Natural killer cell (primary cell): ENCODE data around the gene TRAFD1. TPM values are rescaled to one million over a fixed set of nuclear protein-coding genes. Genes with fewer than 3 reads are reported as not detected.

Experiments used
- ATAC-seq, 3 donors: fragments of 150-1000 bp in 2 of 3; fragments of 200-7000 bp in 1 of 3; cut with Tn5 transposase; 1 replicate in 1 of 3; 2 replicates in 2 of 3; pipeline ENCODE4 v1.10.0; 2021; ENCODE audit warnings: mild to moderate bottlenecking in 2 of 3, moderate library complexity in 2 of 3
- DNase-seq, 2 donors: peaks; one replicate each; pipeline versions ENCODE4 v3.0.0 to v3.0.0-alpha.2; 2013 to 2021; ENCODE audit warnings: mixed read lengths in 1 of 2
- H3K27ac ChIP-seq: one replicate; pipeline ENCODE4 v1.5.1; 2013; ENCODE audit warnings: mild to moderate bottlenecking, low read length
- H3K27me3 ChIP-seq: one replicate; pipeline ENCODE4 v1.6.1; 2013; ENCODE audit warnings: low read length; ENCODE audit not compliant: control insufficient read depth, insufficient read depth
- H3K36me3 ChIP-seq: one replicate; pipeline ENCODE4 v1.6.1; 2013; ENCODE audit warnings: low read length; ENCODE audit not compliant: control insufficient read depth, insufficient read depth
- H3K4me1 ChIP-seq: one replicate; pipeline ENCODE4 v1.6.1; 2013; ENCODE audit warnings: low read length; ENCODE audit not compliant: control insufficient read depth, insufficient read depth
- H3K4me3 ChIP-seq: one replicate; pipeline ENCODE4 v1.5.1; 2013; ENCODE audit warnings: low read length
- H3K9me3 ChIP-seq: one replicate; pipeline ENCODE4 v1.6.1; 2013; ENCODE audit warnings: low read length; ENCODE audit not compliant: control insufficient read depth, insufficient read depth
- H3K27ac Mint-ChIP-seq, 2 donors: one replicate each; pipeline ENCODE4 v1.8.0; 2022; ENCODE audit warnings: mild to moderate bottlenecking in 2 of 2, mixed read lengths in 2 of 2, moderate library complexity in 1 of 2
- H3K27me3 Mint-ChIP-seq, 2 donors: one replicate each; pipeline ENCODE4 v1.8.0; 2022; ENCODE audit warnings: low read depth in 2 of 2, mixed read lengths in 2 of 2
- H3K36me3 Mint-ChIP-seq: one replicate; pipeline ENCODE4 v1.8.0; 2022; ENCODE audit warnings: mixed read lengths
- H3K4me1 Mint-ChIP-seq, 2 donors: one replicate each; pipeline ENCODE4 v1.8.0; 2022; ENCODE audit warnings: mixed read lengths in 2 of 2
- H3K4me3 Mint-ChIP-seq: one replicate; pipeline ENCODE4 v1.8.0; 2022; ENCODE audit warnings: mild to moderate bottlenecking, moderate library complexity, mixed read lengths
- H3K9me3 Mint-ChIP-seq, 2 donors: one replicate each; pipeline ENCODE4 v1.8.0; 2022; ENCODE audit warnings: mixed read lengths in 2 of 2
- CTCF ChIP-seq: fragments of 200-600 bp; IDR thresholded peaks from one replicate; pipeline ENCODE4 v1.8.0; 2022; ENCODE audit warnings: antibody characterized with exemption
- WGBS: methylation state at CpG from one replicate; pipeline ENCODE4 v1.1.7; 2013; ENCODE audit warnings: missing lambda C conversion rate; ENCODE audit not compliant: insufficient coverage; 5-methylcytosine and 5-hydroxymethylcytosine counted together
- intact Hi-C: fragments of 100-400 bp; cut with micrococcal nuclease; formaldehyde crosslinking; loops from one replicate; pipeline ENCODE4 v1.14.2; 2022
- total RNA-seq, 4 donors: library from RNA; stranded (reverse); fragments of 120-200 nt in 1 of 4; gene quantifications; one replicate each; pipeline versions ENCODE4 v1.2.3 to v1.2.4, GENCODE V29; 2013 to 2022

The TRAFD1 gene
- total RNA-seq = 10 to 100 TPM; 35.8 to 45.3 (median 45.2) TPM
- total RNA-seq (2013) = 60.1 TPM

GRCh38 chr12:112125250-112125999 lies at the start of gene TRAFD1:
Gene TRAFD1 (plus strand): TSS chr12:112125560. CDS start chr12:112130523, 4,963 bp downstream.
- WGBS = under 1% methylated on average over 63 of the region's 63 CpGs
- Mint-ChIP-seq H3K27ac (peak within 1 kb of the TSS; percentile 89 to 96), H3K9me3 (no peaks in the 10 kb centered on the region), H3K36me3 (no peaks in the 10 kb centered on the region), H3K4me1 (peaks cover 18 to 28% of the 10 kb centered on the region in 2 donors), H3K27me3 (peaks cover 4 to 7% of the 10 kb centered on the region in 2 donors), H3K4me3 (peak within 1 kb of the TSS; percentile 90)
- Histone ChIP-seq H3K36me3 (no peaks in the 10 kb centered on the region), H3K4me3 (peak within 1 kb of the TSS; percentile 95), H3K4me1 (peaks cover 37% of the 10 kb centered on the region), H3K27me3 (no peaks in the 10 kb centered on the region), H3K9me3 (no peaks in the 10 kb centered on the region), H3K27ac (peak within 1 kb of the TSS; percentile 92)
- DNase-seq (peak; percentile 98 to 99), ATAC-seq (peak; percentile 97 to 100 (median 98))
- no peak for TF ChIP-seq CTCF
- intact Hi-C loops = loop anchor here (1.0 to 10.0 kb wide), 3 partner anchors 17 to 181 kb away; partner anchors contain the start of genes ERP29, NAA25 and TMEM116

GRCh38 chr12:112087055-112087850 lies 38.1 kb upstream of the TRAFD1 start:
- H3K4me3 Mint-ChIP-seq = no peak overlapping the region
- intact Hi-C loops = no loop called here
- no peak for TF ChIP-seq CTCF
- Histone ChIP-seq H3K4me1 (no peaks in the 10 kb centered on the region), H3K36me3 (peaks cover 39% of the 10 kb centered on the region), H3K9me3 (no peaks in the 10 kb centered on the region), H3K27me3 (no peaks in the 10 kb centered on the region), H3K4me3 (no peak overlapping the region), H3K27ac (no peak overlapping the region)
- WGBS = no CpG with 5 or more reads among the region's 2 CpGs
- no peak for DNase-seq
- no peak for ATAC-seq
- H3K4me1 Mint-ChIP-seq = peaks cover 0 to 5% of the 10 kb centered on the region in 2 donors
- peak overlapping the region; percentile 14 to 33 for H3K27ac Mint-ChIP-seq
- no peaks in the 10 kb centered on the region for H3K27me3 Mint-ChIP-seq
- H3K9me3 Mint-ChIP-seq = no peaks in the 10 kb centered on the region
- peaks cover 5% of the 10 kb centered on the region for H3K36me3 Mint-ChIP-seq

DNA sequence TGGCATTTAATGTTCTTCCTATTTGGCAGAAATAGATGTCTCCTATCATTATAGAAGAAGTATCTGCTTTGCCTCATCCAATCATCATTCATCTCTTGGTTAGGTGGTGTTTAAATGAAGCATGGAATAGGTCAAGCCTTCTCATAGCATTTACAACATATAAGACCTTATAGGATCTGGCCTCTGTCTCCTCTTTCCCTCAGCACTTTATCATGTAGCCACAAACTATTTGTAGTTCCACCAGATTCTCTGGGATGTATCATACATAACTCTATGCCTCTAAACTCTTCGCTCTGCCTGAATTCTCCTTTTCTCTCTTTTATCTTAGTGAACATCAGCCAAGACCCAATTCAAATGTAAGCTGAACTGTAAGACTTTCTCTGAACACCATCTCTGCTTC lies 37.5 kb upstream of the TRAFD1 start:
- Histone ChIP-seq H3K27me3 (no peaks in the 10 kb centered on the region), H3K9me3 (no peaks in the 10 kb centered on the region), H3K4me3 (no peak overlapping the region), H3K27ac (no peak overlapping the region), H3K36me3 (peaks cover 41% of the 10 kb centered on the region), H3K4me1 (no peaks in the 10 kb centered on the region)
- Mint-ChIP-seq H3K27ac (peak overlapping the region in 1 of 2 donors; percentile 14), H3K36me3 (peaks cover 5% of the 10 kb centered on the region), H3K27me3 (no peaks in the 10 kb centered on the region), H3K4me3 (no peak overlapping the region), H3K9me3 (no peaks in the 10 kb centered on the region), H3K4me1 (peaks cover 0 to 5% of the 10 kb centered on the region in 2 donors)
- ATAC-seq = no peak
- intact Hi-C loops = no loop called here
- WGBS = 100% methylated on average over 1 of the region's 1 CpG
- TF ChIP-seq CTCF = no peak
- DNase-seq = no peak
